GM12892 (cell line): ENCODE results near the gene CHCHD10.

Experiments
- POLR2A ChIP-seq: IDR thresholded peaks from 2 replicates; pipeline ENCODE4 v1.6.1; 2011; ENCODE audit warnings: low read depth, low read length, control low read depth
- TAF1 ChIP-seq: IDR thresholded peaks from 2 replicates; pipeline ENCODE4 v1.6.1; 2011; ENCODE audit warnings: low read depth, mild to moderate bottlenecking, control low read depth, low read length, borderline replicate concordance

GRCh38 chr22:23745791-23746190, 22.0 kb downstream of the CHCHD10 start:
- no peak for TF ChIP-seq POLR2A
- no peak for TF ChIP-seq TAF1
